Measurements from ENCODE around the gene ADCK1. TPM values are rescaled to one million over a fixed set of nuclear protein-coding genes. Genes with fewer than 3 reads are reported as not detected.

The ADCK1 gene
- total RNA-seq, 1 experiment from 2014 or later = 8.3 TPM

DNA sequence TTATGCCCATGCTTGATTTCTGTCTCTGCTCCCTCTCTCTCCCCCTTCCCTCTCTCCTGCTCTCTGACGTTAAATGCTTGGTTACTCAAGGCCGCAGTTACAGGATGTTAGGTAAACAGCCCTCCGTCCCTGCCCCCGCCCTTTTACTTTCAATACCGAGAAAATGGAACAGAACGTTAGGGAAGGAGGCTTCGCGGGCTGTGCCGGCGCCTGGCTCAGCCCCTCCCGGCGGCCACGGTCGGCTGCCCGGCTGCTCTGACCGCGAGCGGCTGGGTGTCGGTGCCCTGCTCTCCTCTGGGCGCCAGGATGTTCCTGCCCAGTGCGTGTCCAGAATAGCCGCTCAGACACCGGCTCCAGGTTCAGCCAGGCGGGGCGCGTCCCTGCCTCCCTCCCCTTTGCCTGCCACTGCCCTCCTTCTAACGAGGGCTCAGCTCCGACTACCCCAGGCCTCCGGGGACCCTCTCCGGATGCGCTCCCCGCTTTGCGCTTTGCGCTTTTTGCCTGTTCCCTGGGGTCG is 166.1 kb downstream of the ADCK1 start:
- POLR2A ChIA-PET (ENCODE audit: low non-redundant PET) = no interaction called here
- no peak for DNase-seq (ENCODE audit: low spot score)
- CTCF ChIA-PET = no interaction called here
- no peaks in the 10 kb centered on the region for H3K4me1 ChIP-seq (ENCODE audit: insufficient read depth, low read length, poor library complexity, severe bottlenecking)
- BruUV-seq (replicated peaks) = no TSS peak
- intact Hi-C loops (cut with micrococcal nuclease; ENCODE audit: unreplicated experiment) = no loop called here
- no peaks in the 10 kb centered on the region for H3K9me3 ChIP-seq (ENCODE audit: low read depth, low read length, poor library complexity, severe bottlenecking)
- no peak overlapping the region for H3K27ac ChIP-seq (ENCODE audit: low read depth, low read length, poor library complexity, severe bottlenecking)
- no peak for TF ChIP-seq EZH2 (IDR thresholded peaks at IDR 0.05; ENCODE audit: borderline replicate concordance, low read depth, low read length, poor library complexity, severe bottlenecking)
- TF ChIP-seq, protein P1, sequence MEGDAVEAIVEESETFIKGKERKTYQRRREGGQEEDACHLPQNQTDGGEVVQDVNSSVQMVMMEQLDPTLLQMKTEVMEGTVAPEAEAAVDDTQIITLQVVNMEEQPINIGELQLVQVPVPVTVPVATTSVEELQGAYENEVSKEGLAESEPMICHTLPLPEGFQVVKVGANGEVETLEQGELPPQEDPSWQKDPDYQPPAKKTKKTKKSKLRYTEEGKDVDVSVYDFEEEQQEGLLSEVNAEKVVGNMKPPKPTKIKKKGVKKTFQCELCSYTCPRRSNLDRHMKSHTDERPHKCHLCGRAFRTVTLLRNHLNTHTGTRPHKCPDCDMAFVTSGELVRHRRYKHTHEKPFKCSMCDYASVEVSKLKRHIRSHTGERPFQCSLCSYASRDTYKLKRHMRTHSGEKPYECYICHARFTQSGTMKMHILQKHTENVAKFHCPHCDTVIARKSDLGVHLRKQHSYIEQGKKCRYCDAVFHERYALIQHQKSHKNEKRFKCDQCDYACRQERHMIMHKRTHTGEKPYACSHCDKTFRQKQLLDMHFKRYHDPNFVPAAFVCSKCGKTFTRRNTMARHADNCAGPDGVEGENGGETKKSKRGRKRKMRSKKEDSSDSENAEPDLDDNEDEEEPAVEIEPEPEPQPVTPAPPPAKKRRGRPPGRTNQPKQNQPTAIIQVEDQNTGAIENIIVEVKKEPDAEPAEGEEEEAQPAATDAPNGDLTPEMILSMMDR (conservative IDR thresholded peaks at IDR 0.05; ENCODE audit: low read depth, low read length) = no peak
- no peaks in the 10 kb centered on the region for H3K36me3 ChIP-seq (ENCODE audit: insufficient read depth, low read length, poor library complexity, severe bottlenecking)
- H3K4me3 ChIP-seq (ENCODE audit: low read depth, low read length, poor library complexity, severe bottlenecking) = peak overlapping the region; percentile 19
- H3K27me3 ChIP-seq (replicated peaks; ENCODE audit: insufficient read depth, low read depth, low read length, poor library complexity) = peaks cover 16% of the 10 kb centered on the region

DNA sequence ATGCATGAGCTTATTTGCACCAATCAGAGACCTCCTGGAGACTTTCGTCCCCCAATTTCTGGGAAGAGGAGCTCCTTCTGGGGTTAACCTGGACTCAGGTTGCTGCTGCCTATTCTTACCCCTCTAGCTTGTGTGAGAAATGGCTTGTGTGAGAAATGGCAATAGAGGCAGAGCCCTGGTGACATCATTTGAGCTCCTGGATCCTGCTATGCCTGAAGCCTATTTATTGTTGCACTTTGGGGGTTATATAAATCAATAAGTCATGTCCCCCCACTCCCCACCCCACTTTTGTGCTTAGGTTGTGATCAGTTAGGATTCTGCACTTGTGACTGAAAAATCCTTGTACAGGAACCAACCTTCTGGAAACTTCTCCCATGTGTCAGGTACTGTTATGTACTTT is 167.2 kb downstream of the ADCK1 start:
- DNase-seq (ENCODE audit: low spot score) = no peak
- no peaks in the 10 kb centered on the region for H3K9me3 ChIP-seq (ENCODE audit: low read depth, low read length, poor library complexity, severe bottlenecking)
- CTCF ChIA-PET = no interaction called here
- peaks cover 16% of the 10 kb centered on the region for H3K27me3 ChIP-seq (replicated peaks; ENCODE audit: insufficient read depth, low read depth, low read length, poor library complexity)
- POLR2A ChIA-PET (ENCODE audit: low non-redundant PET) = no interaction called here
- no TSS peak for BruUV-seq (replicated peaks)
- H3K36me3 ChIP-seq (ENCODE audit: insufficient read depth, low read length, poor library complexity, severe bottlenecking) = no peaks in the 10 kb centered on the region
- H3K4me3 ChIP-seq (ENCODE audit: low read depth, low read length, poor library complexity, severe bottlenecking) = no peak overlapping the region
- H3K4me1 ChIP-seq (ENCODE audit: insufficient read depth, low read length, poor library complexity, severe bottlenecking) = no peaks in the 10 kb centered on the region
- intact Hi-C loops (cut with micrococcal nuclease; ENCODE audit: unreplicated experiment) = no loop called here
- TF ChIP-seq, protein P1 (conservative IDR thresholded peaks at IDR 0.05; ENCODE audit: low read depth, low read length) = no peak
- TF ChIP-seq EZH2 (IDR thresholded peaks at IDR 0.05; ENCODE audit: borderline replicate concordance, low read depth, low read length, poor library complexity, severe bottlenecking) = no peak
- no peak overlapping the region for H3K27ac ChIP-seq (ENCODE audit: low read depth, low read length, poor library complexity, severe bottlenecking)

DNA sequence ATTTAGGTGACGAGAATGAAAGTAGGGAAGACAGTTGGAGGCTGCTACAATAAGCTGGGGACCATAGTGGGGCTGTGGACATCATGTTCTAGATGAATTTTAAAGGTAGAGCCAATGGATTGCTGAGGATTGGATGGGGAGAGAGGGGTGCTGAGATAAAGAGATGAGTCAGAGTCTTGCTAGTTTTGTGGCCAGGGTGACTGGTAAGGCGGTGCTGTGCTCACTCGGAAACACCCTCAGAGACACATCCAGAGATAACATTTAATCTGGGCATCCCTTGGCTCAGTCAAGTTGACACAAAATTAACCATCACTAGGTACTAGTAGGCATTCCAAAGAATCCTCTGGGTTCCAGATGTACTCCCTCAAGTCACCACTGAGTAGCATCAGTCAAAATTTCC is 170.7 kb downstream of the ADCK1 start:
- CTCF ChIA-PET = no interaction called here
- H3K9me3 ChIP-seq (ENCODE audit: low read depth, low read length, poor library complexity, severe bottlenecking) = no peaks in the 10 kb centered on the region
- BruUV-seq (replicated peaks) = no TSS peak
- no peak overlapping the region for H3K4me3 ChIP-seq (ENCODE audit: low read depth, low read length, poor library complexity, severe bottlenecking)
- no peak for TF ChIP-seq EZH2 (IDR thresholded peaks at IDR 0.05; ENCODE audit: borderline replicate concordance, low read depth, low read length, poor library complexity, severe bottlenecking)
- TF ChIP-seq, protein P1 (conservative IDR thresholded peaks at IDR 0.05; ENCODE audit: low read depth, low read length) = no peak
- H3K27me3 ChIP-seq (replicated peaks; ENCODE audit: insufficient read depth, low read depth, low read length, poor library complexity) = peaks cover 13% of the 10 kb centered on the region
- H3K4me1 ChIP-seq (ENCODE audit: insufficient read depth, low read length, poor library complexity, severe bottlenecking) = no peaks in the 10 kb centered on the region
- H3K27ac ChIP-seq (ENCODE audit: low read depth, low read length, poor library complexity, severe bottlenecking) = no peak overlapping the region
- intact Hi-C loops (cut with micrococcal nuclease; ENCODE audit: unreplicated experiment) = no loop called here
- no peaks in the 10 kb centered on the region for H3K36me3 ChIP-seq (ENCODE audit: insufficient read depth, low read length, poor library complexity, severe bottlenecking)
- POLR2A ChIA-PET (ENCODE audit: low non-redundant PET) = no interaction called here
- DNase-seq (ENCODE audit: low spot score) = no peak

All from A673 (cell line).